H9 (cell line): ENCODE results near the gene TMEM201. TPM values are rescaled to one million over a fixed set of nuclear protein-coding genes. Genes with fewer than 3 reads are reported as not detected.

ENCODE experiments used
- DNase-seq: peaks from one replicate; pipeline ENCODE4 v3.0.0-alpha.2; 2017
- H2AFZ ChIP-seq: one replicate; pipeline ENCODE4 v1.6.1; 2013; ENCODE audit warnings: mild to moderate bottlenecking, low read length, control low read depth, moderate library complexity
- H2AK5ac ChIP-seq: 2 replicates; pipeline ENCODE4 v1.6.1; 2013; ENCODE audit warnings: low read length, control low read depth, mixed read lengths; ENCODE audit not compliant: insufficient read length
- H2BK120ac ChIP-seq: one replicate; pipeline ENCODE4 v1.6.1; 2013; ENCODE audit warnings: low read depth, mild to moderate bottlenecking, low read length, control low read depth, inconsistent platforms; ENCODE audit not compliant: poor library complexity, severe bottlenecking
- H2BK12ac ChIP-seq: 2 replicates; pipeline ENCODE4 v1.6.1; 2013; ENCODE audit warnings: low read length, control low read depth, mixed read lengths, low read depth; ENCODE audit not compliant: insufficient read length
- H2BK15ac ChIP-seq: 2 replicates; pipeline ENCODE4 v1.6.1; 2013; ENCODE audit warnings: low read depth, low read length, control low read depth
- H2BK20ac ChIP-seq: one replicate; pipeline ENCODE4 v1.6.1; 2013; ENCODE audit warnings: low read depth, mild to moderate bottlenecking, low read length, control low read depth, inconsistent platforms; ENCODE audit not compliant: poor library complexity, severe bottlenecking
- H2BK5ac ChIP-seq: 2 replicates; pipeline ENCODE4 v1.6.1; 2013; ENCODE audit warnings: low read length, control low read depth, mixed read lengths; ENCODE audit not compliant: insufficient read length
- H3K14ac ChIP-seq: 2 replicates; pipeline ENCODE4 v1.6.1; 2013; ENCODE audit warnings: low read length, control low read depth; ENCODE audit not compliant: insufficient read depth
- H3K18ac ChIP-seq: 2 replicates; pipeline ENCODE4 v1.6.1; 2013; ENCODE audit warnings: low read depth, mild to moderate bottlenecking, mixed read lengths, low read length, control low read depth; ENCODE audit not compliant: insufficient read length
- H3K23ac ChIP-seq: 2 replicates; pipeline ENCODE4 v1.6.1; 2013; ENCODE audit warnings: low read length, control low read depth, mixed read lengths, low read depth; ENCODE audit not compliant: insufficient read length
- H3K23me2 ChIP-seq: 2 replicates; pipeline ENCODE4 v1.6.1; 2013; ENCODE audit warnings: low read depth, mild to moderate bottlenecking, mixed read lengths, low read length, control low read depth; ENCODE audit not compliant: insufficient read length, poor library complexity, severe bottlenecking
- H3K27ac ChIP-seq: 2 replicates; pipeline ENCODE4 v1.5.1; 2013; ENCODE audit warnings: low read length, control low read depth, mixed read lengths, low read depth; ENCODE audit not compliant: insufficient read length
- H3K27me3 ChIP-seq: 2 replicates; pipeline ENCODE4 v1.6.1; 2013; ENCODE audit warnings: low read length, control low read depth, inconsistent platforms; ENCODE audit not compliant: insufficient read depth
- H3K4ac ChIP-seq: 2 replicates; pipeline ENCODE4 v1.6.1; 2013; ENCODE audit warnings: low read depth, mild to moderate bottlenecking, control low read depth, inconsistent platforms, low read length, moderate library complexity
- H3K4me1 ChIP-seq: 2 replicates; pipeline ENCODE4 v1.6.1; 2013; ENCODE audit warnings: low read length, control low read depth, inconsistent platforms; ENCODE audit not compliant: insufficient read depth
- H3K4me2 ChIP-seq: 2 replicates; pipeline ENCODE4 v1.6.1; 2013; ENCODE audit warnings: low read length, control low read depth, mixed read lengths; ENCODE audit not compliant: insufficient read length, insufficient read depth
- H3K56ac ChIP-seq: 2 replicates; pipeline ENCODE4 v1.6.1; 2013; ENCODE audit warnings: low read depth, mild to moderate bottlenecking, mixed read lengths, low read length, control low read depth; ENCODE audit not compliant: insufficient read length
- H3K79me1 ChIP-seq: 2 replicates; pipeline ENCODE4 v1.6.1; 2013; ENCODE audit warnings: low read depth, mild to moderate bottlenecking, moderate library complexity, low read length, control low read depth, inconsistent platforms; ENCODE audit not compliant: insufficient read depth, poor library complexity, severe bottlenecking
- H3K79me2 ChIP-seq: 2 replicates; pipeline ENCODE4 v1.6.1; 2013; ENCODE audit warnings: low read length, control low read depth, inconsistent platforms; ENCODE audit not compliant: insufficient read depth
- H3K9ac ChIP-seq: 2 replicates; pipeline ENCODE4 v1.6.1; 2013; ENCODE audit warnings: low read length, control low read depth, mixed read lengths; ENCODE audit not compliant: insufficient read length; ENCODE audit errors: extremely low read depth
- H3K9me3 ChIP-seq: one replicate; pipeline ENCODE4 v1.6.1; 2013; ENCODE audit warnings: low read depth, low read length, inconsistent platforms; ENCODE audit not compliant: control insufficient read depth
- H3T11ph ChIP-seq: one replicate; pipeline ENCODE4 v1.6.1; 2013; ENCODE audit warnings: mild to moderate bottlenecking, low read length, control low read depth, inconsistent platforms
- H4K20me1 ChIP-seq: one replicate; pipeline ENCODE4 v1.6.1; 2013; ENCODE audit not compliant: control insufficient read depth, insufficient read length, insufficient read depth
- H4K5ac ChIP-seq: 2 replicates; pipeline ENCODE4 v1.6.1; 2013; ENCODE audit warnings: low read depth, mild to moderate bottlenecking, mixed read lengths, low read length, control low read depth; ENCODE audit not compliant: insufficient read length
- H4K8ac ChIP-seq: replicated peaks from 2 replicates; pipeline ENCODE4 v1.6.1; 2013; ENCODE audit warnings: low read length, control low read depth, mixed read lengths, low read depth; ENCODE audit not compliant: insufficient read length
- H4K91ac ChIP-seq: 2 replicates; pipeline ENCODE4 v1.6.1; 2013; ENCODE audit warnings: low read depth, mild to moderate bottlenecking, moderate library complexity, mixed read lengths, low read length, control low read depth; ENCODE audit not compliant: insufficient read length
- H3K27ac Mint-ChIP-seq, 3 experiments: 2 replicates in 2 of 3; 3 replicates in 1 of 3; pipeline ENCODE4 v1.8.0; 2020 to 2021; ENCODE audit warnings: mixed read lengths in 3 of 3, mild to moderate bottlenecking in 1 of 3, moderate library complexity in 1 of 3
- H3K27me3 Mint-ChIP-seq: 2 replicates; pipeline ENCODE4 v1.8.0; 2021; ENCODE audit warnings: low read depth, mild to moderate bottlenecking, moderate library complexity, mixed read lengths
- H3K36me3 Mint-ChIP-seq, 3 experiments: 2 replicates in 2 of 3; 3 replicates in 1 of 3; pipeline ENCODE4 v1.8.0; 2020 to 2021; ENCODE audit warnings: low read depth in 3 of 3, mixed read lengths in 3 of 3; ENCODE audit not compliant: insufficient read depth in 1 of 3
- H3K4me1 Mint-ChIP-seq, 2 experiments: 2 replicates each; pipeline ENCODE4 v1.8.0; 2020; ENCODE audit warnings: mixed read lengths in 2 of 2
- H3K4me3 Mint-ChIP-seq, 2 experiments: 2 replicates in 1 of 2; 3 replicates in 1 of 2; pipeline ENCODE4 v1.8.0; 2020 to 2021; ENCODE audit warnings: mild to moderate bottlenecking in 2 of 2, mixed read lengths in 2 of 2, moderate library complexity in 1 of 2
- H3K9me3 Mint-ChIP-seq, 2 experiments: 2 replicates in 1 of 2; 3 replicates in 1 of 2; pipeline ENCODE4 v1.8.0; 2020; ENCODE audit warnings: mild to moderate bottlenecking in 2 of 2, mixed read lengths in 2 of 2, moderate library complexity in 1 of 2
- CTCF ChIP-seq: fragments of 200-600 bp; sonication (generic); conservative IDR thresholded peaks from 3 replicates; pipeline ENCODE4 v1.8.0; 2021; ENCODE audit warnings: antibody characterized with exemption, mild to moderate bottlenecking
- WGBS: extraction: QIAGEN DNeasy Blood & Tissue Kit; methylation state at CpG from one replicate; pipeline ENCODE4 v1.1.7; 2013; ENCODE audit warnings: missing lambda C conversion rate, low lambda C conversion rate, mixed read lengths; ENCODE audit not compliant: insufficient read length; ENCODE audit errors: extremely low coverage; 5-methylcytosine and 5-hydroxymethylcytosine counted together
- total RNA-seq: library from RNA; stranded (reverse); gene quantifications from 2 replicates; pipeline ENCODE4 v1.2.1, GENCODE V29; 2021

TMEM201 gene
- total RNA-seq, 1 experiment from 2014 or later: 31.0 TPM

- Histone ChIP-seq H2BK5ac (no peak overlapping the region), H3K9ac (no peak overlapping the region), H3K56ac (no peak overlapping the region), H2AK5ac (no peak overlapping the region), H3K23me2 (no peaks in the 10 kb centered on the region), H3K18ac (no peak overlapping the region), H3K23ac (no peak overlapping the region), H4K8ac (no peak overlapping the region), H3K27ac (no peak overlapping the region), H2BK120ac (no peak overlapping the region), H2BK20ac (no peak overlapping the region), H3K79me1 (no peaks in the 10 kb centered on the region), H4K5ac (no peak overlapping the region), H3T11ph (no peak overlapping the region), H3K14ac (no peak overlapping the region), H2BK15ac (no peak overlapping the region), H4K20me1 (no peaks in the 10 kb centered on the region), H2AFZ (no peak overlapping the region), H3K4me2 (no peak overlapping the region), H2BK12ac (no peak overlapping the region), H3K79me2 (no peaks in the 10 kb centered on the region), H4K91ac (no peak overlapping the region), H3K27me3 (no peaks in the 10 kb centered on the region; the same call in 1 of the 2 replicates), H3K9me3 (no peaks in the 10 kb centered on the region), H3K4me1 (no peaks in the 10 kb centered on the region), H3K4ac (no peak overlapping the region)
- no CpG with 5 or more reads among the region's 4 CpGs for WGBS
- no peak for TF ChIP-seq CTCF
- H3K27me3 Mint-ChIP-seq: peaks cover 27% of the 10 kb centered on the region
- H3K4me3 Mint-ChIP-seq: no peak overlapping the region
- no peak overlapping the region for H3K27ac Mint-ChIP-seq
- peaks cover 2 to 8% of the 10 kb centered on the region in 2 experiments; a peak in 3 of 4 replicates for H3K4me1 Mint-ChIP-seq
- no peaks in the 10 kb centered on the region; a peak in 1 of 5 replicates for H3K9me3 Mint-ChIP-seq
- DNase-seq: no peak
- no peaks in the 10 kb centered on the region; a peak in 1 of 7 replicates for H3K36me3 Mint-ChIP-seq
These were observed 69.5 kb downstream of the TMEM201 start for GRCh38 chr1:9658199-9658598.
